Measurements from ENCODE around the gene PTCHD4.

PTCHD4 gene

GRCh38 chr6:48116699-48117645, 6.0 kb upstream of the PTCHD4 start:
- no peak overlapping the region for H3K9ac ChIP-seq (ENCODE audit: low read length)
- no peak overlapping the region for H2AFZ ChIP-seq (ENCODE audit: low read length)
- H3K4me3 ChIP-seq (ENCODE audit: low read depth, low read length, poor library complexity, severe bottlenecking) = no peak overlapping the region
- no peak overlapping the region for H3K27ac ChIP-seq (ENCODE audit: low read depth, low read length, poor library complexity, severe bottlenecking)
- no peaks in the 10 kb centered on the region for H3K79me2 ChIP-seq (ENCODE audit: insufficient read depth, low read length)
- H3K4me1 ChIP-seq (ENCODE audit: insufficient read depth, low read length, severe bottlenecking) = no peaks in the 10 kb centered on the region
- no peaks in the 10 kb centered on the region for H3K9me3 ChIP-seq (ENCODE audit: low read length)
- H3K4me2 ChIP-seq (ENCODE audit: low read length) = no peak overlapping the region
- H3K27me3 ChIP-seq (ENCODE audit: insufficient read depth, low read length) = no peaks in the 10 kb centered on the region
- no peaks in the 10 kb centered on the region for H3F3A ChIP-seq (ENCODE audit: insufficient read depth, low read length)
- H4K20me1 ChIP-seq (ENCODE audit: insufficient read depth, low read length) = no peaks in the 10 kb centered on the region
- no peaks in the 10 kb centered on the region for H3K36me3 ChIP-seq (ENCODE audit: insufficient read depth, low read length)
- TF ChIP-seq, protein P1, sequence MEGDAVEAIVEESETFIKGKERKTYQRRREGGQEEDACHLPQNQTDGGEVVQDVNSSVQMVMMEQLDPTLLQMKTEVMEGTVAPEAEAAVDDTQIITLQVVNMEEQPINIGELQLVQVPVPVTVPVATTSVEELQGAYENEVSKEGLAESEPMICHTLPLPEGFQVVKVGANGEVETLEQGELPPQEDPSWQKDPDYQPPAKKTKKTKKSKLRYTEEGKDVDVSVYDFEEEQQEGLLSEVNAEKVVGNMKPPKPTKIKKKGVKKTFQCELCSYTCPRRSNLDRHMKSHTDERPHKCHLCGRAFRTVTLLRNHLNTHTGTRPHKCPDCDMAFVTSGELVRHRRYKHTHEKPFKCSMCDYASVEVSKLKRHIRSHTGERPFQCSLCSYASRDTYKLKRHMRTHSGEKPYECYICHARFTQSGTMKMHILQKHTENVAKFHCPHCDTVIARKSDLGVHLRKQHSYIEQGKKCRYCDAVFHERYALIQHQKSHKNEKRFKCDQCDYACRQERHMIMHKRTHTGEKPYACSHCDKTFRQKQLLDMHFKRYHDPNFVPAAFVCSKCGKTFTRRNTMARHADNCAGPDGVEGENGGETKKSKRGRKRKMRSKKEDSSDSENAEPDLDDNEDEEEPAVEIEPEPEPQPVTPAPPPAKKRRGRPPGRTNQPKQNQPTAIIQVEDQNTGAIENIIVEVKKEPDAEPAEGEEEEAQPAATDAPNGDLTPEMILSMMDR (IDR thresholded peaks at IDR 0.05; ENCODE audit: low read length) = no peak
- no peak for TF ChIP-seq EZH2 (IDR thresholded peaks at IDR 0.05; ENCODE audit: borderline replicate concordance, low read length)
- no peaks in the 10 kb centered on the region for H3K9me2 ChIP-seq (ENCODE audit: low read depth, low read length)

DNA sequence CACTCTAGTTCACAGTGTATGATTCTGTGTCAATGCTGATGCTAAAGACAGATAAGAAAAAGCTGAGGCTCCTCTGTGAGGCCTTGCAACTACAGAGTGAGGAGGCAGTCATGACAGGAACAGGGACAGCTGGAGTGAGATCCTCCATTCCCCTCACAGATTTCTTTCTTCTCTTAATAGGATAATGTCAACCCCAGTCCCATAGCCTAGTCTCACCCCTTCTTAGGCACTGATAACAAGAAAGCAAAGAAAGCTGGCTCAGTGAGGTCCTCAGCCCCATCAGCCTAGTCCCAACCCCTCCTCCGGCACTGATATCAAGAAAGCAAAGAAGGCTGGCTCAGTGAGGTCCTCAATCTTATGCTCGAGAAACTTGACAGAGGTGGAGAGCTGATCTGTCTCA, 2.1 kb upstream of the PTCHD4 start:
- no peak overlapping the region for H3K4me2 ChIP-seq (ENCODE audit: low read length)
- no peaks in the 10 kb centered on the region for H3F3A ChIP-seq (ENCODE audit: insufficient read depth, low read length)
- H3K9me3 ChIP-seq (ENCODE audit: low read length) = no peaks in the 10 kb centered on the region
- H3K4me3 ChIP-seq (ENCODE audit: low read depth, low read length, poor library complexity, severe bottlenecking) = no peak overlapping the region
- no peaks in the 10 kb centered on the region for H3K36me3 ChIP-seq (ENCODE audit: insufficient read depth, low read length)
- H2AFZ ChIP-seq (ENCODE audit: low read length) = no peak overlapping the region
- TF ChIP-seq, protein P1 (IDR thresholded peaks at IDR 0.05; ENCODE audit: low read length) = no peak
- no peak for TF ChIP-seq EZH2 (IDR thresholded peaks at IDR 0.05; ENCODE audit: borderline replicate concordance, low read length)
- H3K79me2 ChIP-seq (ENCODE audit: insufficient read depth, low read length) = no peaks in the 10 kb centered on the region
- H4K20me1 ChIP-seq (ENCODE audit: insufficient read depth, low read length) = no peaks in the 10 kb centered on the region
- H3K4me1 ChIP-seq (ENCODE audit: insufficient read depth, low read length, severe bottlenecking) = no peaks in the 10 kb centered on the region
- no peaks in the 10 kb centered on the region for H3K9me2 ChIP-seq (ENCODE audit: low read depth, low read length)
- H3K27me3 ChIP-seq (ENCODE audit: insufficient read depth, low read length) = no peaks in the 10 kb centered on the region
- no peak overlapping the region for H3K9ac ChIP-seq (ENCODE audit: low read length)
- no peak overlapping the region for H3K27ac ChIP-seq (ENCODE audit: low read depth, low read length, poor library complexity, severe bottlenecking)

DNA sequence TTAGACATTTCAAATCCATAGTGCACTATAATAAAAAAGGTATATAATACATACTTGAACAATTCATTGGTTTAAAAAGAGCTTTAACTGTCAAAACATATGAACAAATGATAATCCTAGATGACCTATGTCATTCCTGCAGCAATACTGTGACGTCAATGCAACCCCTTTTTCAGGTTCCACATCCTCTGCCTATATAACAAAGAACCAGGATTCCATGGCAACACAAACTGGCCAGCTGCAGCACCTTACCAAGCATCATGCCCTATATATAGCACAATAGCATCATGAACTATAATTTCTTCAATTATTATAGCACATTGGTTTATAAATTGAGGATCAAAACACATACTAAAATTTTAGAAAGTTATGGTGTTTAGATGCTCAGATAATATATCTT, 578 bp upstream of the PTCHD4 start:
- no peaks in the 10 kb centered on the region for H3F3A ChIP-seq (ENCODE audit: insufficient read depth, low read length)
- no peaks in the 10 kb centered on the region for H3K4me1 ChIP-seq (ENCODE audit: insufficient read depth, low read length, severe bottlenecking)
- H3K79me2 ChIP-seq (ENCODE audit: insufficient read depth, low read length) = no peaks in the 10 kb centered on the region
- no peaks in the 10 kb centered on the region for H3K9me2 ChIP-seq (ENCODE audit: low read depth, low read length)
- H3K4me2 ChIP-seq (ENCODE audit: low read length) = no peak overlapping the region
- TF ChIP-seq, protein P1 (IDR thresholded peaks at IDR 0.05; ENCODE audit: low read length) = no peak
- no peak for TF ChIP-seq EZH2 (IDR thresholded peaks at IDR 0.05; ENCODE audit: borderline replicate concordance, low read length)
- no peak overlapping the region for H3K27ac ChIP-seq (ENCODE audit: low read depth, low read length, poor library complexity, severe bottlenecking)
- no peaks in the 10 kb centered on the region for H3K9me3 ChIP-seq (ENCODE audit: low read length)
- no peaks in the 10 kb centered on the region for H3K36me3 ChIP-seq (ENCODE audit: insufficient read depth, low read length)
- H3K27me3 ChIP-seq (ENCODE audit: insufficient read depth, low read length) = no peaks in the 10 kb centered on the region
- H3K4me3 ChIP-seq (ENCODE audit: low read depth, low read length, poor library complexity, severe bottlenecking) = no peak overlapping the region
- no peak overlapping the region for H2AFZ ChIP-seq (ENCODE audit: low read length)
- no peak overlapping the region for H3K9ac ChIP-seq (ENCODE audit: low read length)
- H4K20me1 ChIP-seq (ENCODE audit: insufficient read depth, low read length) = no peaks in the 10 kb centered on the region

All from OCI-LY1 (cell line).